ENCODE measurements around the gene SNX22. TPM values are rescaled to one million over a fixed set of nuclear protein-coding genes. Genes with fewer than 3 reads are reported as not detected.

SNX22 gene
- total and polyA plus RNA-seq, 2 donors (not counting 1 experiment from before 2014, with no cell fraction given) = 0.17 TPM; not detected in 1

GRCh38 chr15:64136347-64136746, 15.2 kb upstream of the SNX22 start:
- Histone ChIP-seq H3K27ac (ENCODE audit: insufficient read depth, low read length) (no peak overlapping the region), H4K20me1 (ENCODE audit: control insufficient read depth, extremely low read depth, insufficient read depth, low read length) (no peaks in the 10 kb centered on the region), H3K4me3 (replicated peaks in 1 of 4; ENCODE audit: control extremely low read depth in 1 of 4, insufficient read depth in 1 of 4, low read depth in 3 of 4, low read length in 4 of 4) (no peak overlapping the region), H3K36me3 (ENCODE audit: control insufficient read depth, insufficient read depth, low read length) (peaks cover 19% of the 10 kb centered on the region), H3K79me2 (ENCODE audit: control insufficient read depth, insufficient read depth, low read length) (no peaks in the 10 kb centered on the region), H3K9ac (ENCODE audit: insufficient read depth, low read length) (no peak overlapping the region), H3K4me1 (ENCODE audit: control insufficient read depth, extremely low read depth, insufficient read depth, low read length) (no peaks in the 10 kb centered on the region), H3K4me2 (ENCODE audit: extremely low read depth, insufficient read depth, low read length) (no peak overlapping the region), H3K9me3 (ENCODE audit: control insufficient read depth, insufficient read depth, low read depth, low read length) (no peaks in the 10 kb centered on the region), H2AFZ (ENCODE audit: low read length) (no peak overlapping the region), H3K27me3 (ENCODE audit: control insufficient read depth, insufficient read depth, low read length) (no peaks in the 10 kb centered on the region)
- no peak for DNase-seq (ENCODE audit: low read depth in 2 of 2)
- no peak for TF ChIP-seq EZH2 (IDR thresholded peaks at IDR 0.05; ENCODE audit: low read length, missing control alignments)
- TF ChIP-seq, protein P1, sequence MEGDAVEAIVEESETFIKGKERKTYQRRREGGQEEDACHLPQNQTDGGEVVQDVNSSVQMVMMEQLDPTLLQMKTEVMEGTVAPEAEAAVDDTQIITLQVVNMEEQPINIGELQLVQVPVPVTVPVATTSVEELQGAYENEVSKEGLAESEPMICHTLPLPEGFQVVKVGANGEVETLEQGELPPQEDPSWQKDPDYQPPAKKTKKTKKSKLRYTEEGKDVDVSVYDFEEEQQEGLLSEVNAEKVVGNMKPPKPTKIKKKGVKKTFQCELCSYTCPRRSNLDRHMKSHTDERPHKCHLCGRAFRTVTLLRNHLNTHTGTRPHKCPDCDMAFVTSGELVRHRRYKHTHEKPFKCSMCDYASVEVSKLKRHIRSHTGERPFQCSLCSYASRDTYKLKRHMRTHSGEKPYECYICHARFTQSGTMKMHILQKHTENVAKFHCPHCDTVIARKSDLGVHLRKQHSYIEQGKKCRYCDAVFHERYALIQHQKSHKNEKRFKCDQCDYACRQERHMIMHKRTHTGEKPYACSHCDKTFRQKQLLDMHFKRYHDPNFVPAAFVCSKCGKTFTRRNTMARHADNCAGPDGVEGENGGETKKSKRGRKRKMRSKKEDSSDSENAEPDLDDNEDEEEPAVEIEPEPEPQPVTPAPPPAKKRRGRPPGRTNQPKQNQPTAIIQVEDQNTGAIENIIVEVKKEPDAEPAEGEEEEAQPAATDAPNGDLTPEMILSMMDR (conservative IDR thresholded peaks at IDR 0.05 in 1 of 2, IDR thresholded peaks at IDR 0.05 in 1 of 2; ENCODE audit: low read depth in 1 of 2, low read length in 2 of 2) = no peak

- no peak overlapping the region for H3K4me3 ChIP-seq (replicated peaks in 1 of 4; ENCODE audit: control extremely low read depth in 1 of 4, insufficient read depth in 1 of 4, low read depth in 3 of 4, low read length in 4 of 4)
- H2AFZ ChIP-seq (ENCODE audit: low read length) = no peak overlapping the region
- H3K4me2 ChIP-seq (ENCODE audit: extremely low read depth, insufficient read depth, low read length) = no peak overlapping the region
- no peaks in the 10 kb centered on the region for H3K9me3 ChIP-seq (ENCODE audit: control insufficient read depth, insufficient read depth, low read depth, low read length)
- no peaks in the 10 kb centered on the region for H3K4me1 ChIP-seq (ENCODE audit: control insufficient read depth, extremely low read depth, insufficient read depth, low read length)
- DNase-seq (ENCODE audit: low read depth in 2 of 2) = no peak
- H3K27me3 ChIP-seq (ENCODE audit: control insufficient read depth, insufficient read depth, low read length) = no peaks in the 10 kb centered on the region
- H3K27ac ChIP-seq (ENCODE audit: insufficient read depth, low read length) = no peak overlapping the region
- H3K36me3 ChIP-seq (ENCODE audit: control insufficient read depth, insufficient read depth, low read length) = peaks cover 19% of the 10 kb centered on the region
- no peak for TF ChIP-seq EZH2 (IDR thresholded peaks at IDR 0.05; ENCODE audit: low read length, missing control alignments)
- TF ChIP-seq, protein P1 (conservative IDR thresholded peaks at IDR 0.05 in 1 of 2, IDR thresholded peaks at IDR 0.05 in 1 of 2; ENCODE audit: low read depth in 1 of 2, low read length in 2 of 2) = no peak
- H4K20me1 ChIP-seq (ENCODE audit: control insufficient read depth, extremely low read depth, insufficient read depth, low read length) = no peaks in the 10 kb centered on the region
- no peak overlapping the region for H3K9ac ChIP-seq (ENCODE audit: insufficient read depth, low read length)
- H3K79me2 ChIP-seq (ENCODE audit: control insufficient read depth, insufficient read depth, low read length) = no peaks in the 10 kb centered on the region
These were observed 14.2 kb upstream of the SNX22 start for GRCh38 chr15:64137226-64137833.

DNA sequence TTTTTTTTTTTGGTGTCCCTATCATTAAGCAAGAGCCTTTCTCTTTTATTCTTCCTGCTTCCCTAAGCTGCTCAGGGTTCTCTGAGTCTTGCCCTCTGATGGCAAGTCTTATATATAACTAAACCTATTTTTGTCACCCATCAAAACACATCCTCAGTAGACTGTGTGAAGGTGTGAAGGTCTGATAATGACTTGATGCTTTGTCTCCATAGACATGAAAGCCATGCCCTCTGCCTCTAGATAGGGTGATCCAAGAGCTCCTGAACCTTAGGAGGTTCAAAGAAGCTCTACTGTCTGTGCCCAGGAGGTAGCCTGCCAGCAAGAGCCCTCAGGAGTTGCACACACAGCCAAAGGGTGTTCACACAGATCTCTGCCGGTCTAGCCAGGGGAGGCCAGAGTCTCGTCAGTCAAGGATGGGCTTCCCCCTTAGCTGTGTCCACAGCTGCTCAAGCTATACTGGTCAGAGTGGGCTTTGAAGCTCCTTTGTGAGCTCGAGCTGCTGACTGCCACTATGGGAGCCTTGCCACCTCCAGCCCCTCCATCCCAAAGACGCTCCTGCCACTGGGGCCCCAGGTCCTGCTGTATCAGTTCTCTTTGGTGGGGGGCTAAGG, 13.1 kb upstream of the SNX22 start:
- Histone ChIP-seq H3K9ac (ENCODE audit: insufficient read depth, low read length) (no peak overlapping the region), H4K20me1 (ENCODE audit: control insufficient read depth, extremely low read depth, insufficient read depth, low read length) (no peaks in the 10 kb centered on the region), H3K4me1 (ENCODE audit: control insufficient read depth, extremely low read depth, insufficient read depth, low read length) (no peaks in the 10 kb centered on the region), H3K27ac (ENCODE audit: insufficient read depth, low read length) (no peak overlapping the region), H3K9me3 (ENCODE audit: control insufficient read depth, insufficient read depth, low read depth, low read length) (no peaks in the 10 kb centered on the region), H3K4me3 (replicated peaks in 1 of 4; ENCODE audit: control extremely low read depth in 1 of 4, insufficient read depth in 1 of 4, low read depth in 3 of 4, low read length in 4 of 4) (no peak overlapping the region), H3K27me3 (ENCODE audit: control insufficient read depth, insufficient read depth, low read length) (no peaks in the 10 kb centered on the region), H3K79me2 (ENCODE audit: control insufficient read depth, insufficient read depth, low read length) (no peaks in the 10 kb centered on the region), H3K4me2 (ENCODE audit: extremely low read depth, insufficient read depth, low read length) (no peak overlapping the region), H3K36me3 (ENCODE audit: control insufficient read depth, insufficient read depth, low read length) (peaks cover 17% of the 10 kb centered on the region), H2AFZ (ENCODE audit: low read length) (no peak overlapping the region)
- DNase-seq (ENCODE audit: low read depth in 2 of 2) = no peak
- TF ChIP-seq, protein P1 (conservative IDR thresholded peaks at IDR 0.05 in 1 of 2, IDR thresholded peaks at IDR 0.05 in 1 of 2; ENCODE audit: low read depth in 1 of 2, low read length in 2 of 2) = no peak
- no peak for TF ChIP-seq EZH2 (IDR thresholded peaks at IDR 0.05; ENCODE audit: low read length, missing control alignments)
